Gastrocnemius medialis (tissue), 4 donors: ENCODE results near the gene CRISP2. TPM values are rescaled to one million over a fixed set of nuclear protein-coding genes. Genes with fewer than 3 reads are reported as not detected.

Source experiments
- ATAC-seq, 2 donors: fragments of 150-250 bp; one replicate each; pipeline ENCODE4 v1.9.1; 2016
- DNase-seq, 2 donors: peaks; one replicate each; pipeline ENCODE4 v3.0.0-alpha.2; 2019
- H3K27ac ChIP-seq, 4 donors: fragments of 200-600 bp; sonication (generic); 1 replicate in 1 of 4; 2 replicates in 3 of 4; pipeline ENCODE4 v1.5.1; 2016 to 2018; ENCODE audit warnings: mild to moderate bottlenecking in 2 of 4, moderate library complexity in 1 of 4
- H3K27me3 ChIP-seq, 3 donors: fragments of 200-600 bp; sonication (generic) in 2 of 3; 1 replicate in 1 of 3; 2 replicates in 2 of 3; pipeline versions ENCODE4 v1.5.1 to v1.6.0; 2016 to 2019; ENCODE audit warnings: mild to moderate bottlenecking in 1 of 3, moderate library complexity in 1 of 3
- H3K36me3 ChIP-seq, 2 donors: fragments of 200-600 bp; sonication (generic) in 1 of 2; one replicate each; pipeline ENCODE4 v1.5.1; 2017 to 2018
- H3K4me1 ChIP-seq, 2 donors: fragments of 200-600 bp; sonication (generic) in 1 of 2; one replicate each; pipeline ENCODE4 v1.5.1; 2016 to 2017; ENCODE audit warnings: mild to moderate bottlenecking in 2 of 2
- H3K4me3 ChIP-seq, 4 donors: fragments of 200-600 bp; sonication (generic) in 3 of 4; 1 replicate in 1 of 4; 2 replicates in 3 of 4; pipeline ENCODE4 v1.5.1; 2016 to 2019; ENCODE audit warnings: mild to moderate bottlenecking in 2 of 4
- H3K9me3 ChIP-seq, 3 donors: fragments of 200-600 bp; sonication (generic) in 2 of 3; 1 replicate in 1 of 3; 2 replicates in 2 of 3; pipeline ENCODE4 v1.5.1; 2016 to 2019
- CTCF ChIP-seq, 5 experiments: fragments of 450-650 bp in 3 of 5; fragments of 200-600 bp in 2 of 5; sonication (generic) in 2 of 5; IDR thresholded peaks in 4 of 5; conservative IDR thresholded peaks in 1 of 5; 1 replicate in 4 of 5; 2 replicates in 1 of 5; pipeline ENCODE4 v1.5.1; 2016 to 2019; ENCODE audit warnings: antibody characterized with exemption in 5 of 5, mild to moderate bottlenecking in 3 of 5, moderate library complexity in 3 of 5
- POLR2A ChIP-seq, 2 donors: fragments of 450-650 bp; IDR thresholded peaks; one replicate each; pipeline ENCODE4 v1.6.1; 2017; ENCODE audit warnings: antibody characterized with exemption in 2 of 2, mild to moderate bottlenecking in 2 of 2, moderate library complexity in 2 of 2
- in situ Hi-C, 4 donors: fragments of 200-750 bp; cut with MboI; loops; one replicate each; pipeline versions ENCODE4 v1.15.0 to v1.8.0; 2017; ENCODE audit warnings: low sequenced_read_pairs in 4 of 4
- intact Hi-C: fragments of 100-400 bp; cut with DNase I; formaldehyde crosslinking; loops from one replicate; pipeline ENCODE4 v1.15.1; 2023; ENCODE audit warnings: low total_unique reads
- total RNA-seq, 4 donors: library from RNA; depleted of rRNA; stranded (reverse); fragments of >200 nt; gene quantifications; one replicate each; pipeline versions ENCODE4 v1.1.0 to v1.2.3, GENCODE V29; 2016

The CRISP2 gene
- total RNA-seq, 4 donors from 2014 or later, result not detected

GRCh38 chr6:49721297-49721696 is 8.0 kb upstream of the CRISP2 start:
- H3K4me3 ChIP-seq, result no peak overlapping the region
- no peak for TF ChIP-seq CTCF (IDR thresholded peaks at IDR 0.05 in 4 of 5, conservative IDR thresholded peaks at IDR 0.05 in 1 of 5)
- no peak for TF ChIP-seq POLR2A (IDR thresholded peaks at IDR 0.05)
- DNase-seq, result no peak
- no peaks in the 10 kb centered on the region for H3K27me3 ChIP-seq
- H3K4me1 ChIP-seq, result no peaks in the 10 kb centered on the region
- intact Hi-C loops (no loop called here), in situ Hi-C loops (no loop called here)
- H3K36me3 ChIP-seq, result no peaks in the 10 kb centered on the region
- ATAC-seq, result no peak
- H3K27ac ChIP-seq, result no peak overlapping the region
- no peaks in the 10 kb centered on the region for H3K9me3 ChIP-seq

DNA sequence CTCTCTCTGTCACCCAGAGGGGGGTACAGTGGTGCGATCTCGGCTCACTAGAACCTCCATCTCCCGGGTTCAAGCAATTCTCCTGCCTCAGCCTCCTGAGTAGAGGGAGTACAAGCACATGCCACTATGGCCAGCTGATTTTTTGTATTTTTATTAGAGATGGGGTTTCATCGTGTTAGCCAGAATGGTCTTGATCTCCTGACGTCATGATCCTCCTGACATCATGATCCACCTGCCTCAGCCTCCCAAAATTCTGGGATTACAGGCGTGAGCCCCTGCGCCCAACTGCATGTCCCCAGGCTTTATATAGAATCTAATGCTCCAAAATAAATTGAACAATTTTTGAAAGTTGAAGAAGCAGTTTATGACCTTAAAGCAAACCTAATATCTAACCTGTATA is 7.0 kb upstream of the CRISP2 start:
- in situ Hi-C loops (no loop called here), intact Hi-C loops (no loop called here)
- ATAC-seq (no peak), DNase-seq (no peak)
- Histone ChIP-seq H3K4me3 (no peak overlapping the region), H3K9me3 (no peaks in the 10 kb centered on the region), H3K4me1 (no peaks in the 10 kb centered on the region), H3K36me3 (no peaks in the 10 kb centered on the region), H3K27ac (no peak overlapping the region), H3K27me3 (no peaks in the 10 kb centered on the region)
- TF ChIP-seq CTCF (IDR thresholded peaks at IDR 0.05 in 4 of 5, conservative IDR thresholded peaks at IDR 0.05 in 1 of 5), result no peak
- TF ChIP-seq POLR2A (IDR thresholded peaks at IDR 0.05), result no peak

GRCh38 chr6:49698478-49698877 is 14.9 kb downstream of the CRISP2 start:
- no peaks in the 10 kb centered on the region for H3K9me3 ChIP-seq
- in situ Hi-C loops (no loop called here), intact Hi-C loops (no loop called here)
- no peak for TF ChIP-seq CTCF (IDR thresholded peaks at IDR 0.05 in 4 of 5, conservative IDR thresholded peaks at IDR 0.05 in 1 of 5)
- no peak for TF ChIP-seq POLR2A (IDR thresholded peaks at IDR 0.05)
- DNase-seq, result no peak
- no peaks in the 10 kb centered on the region for H3K27me3 ChIP-seq
- no peaks in the 10 kb centered on the region for H3K36me3 ChIP-seq
- H3K27ac ChIP-seq, result no peak overlapping the region
- H3K4me3 ChIP-seq, result no peak overlapping the region
- no peaks in the 10 kb centered on the region for H3K4me1 ChIP-seq
- no peak for ATAC-seq

- intact Hi-C loops, result no loop called here
- Histone ChIP-seq H3K4me3 (no peak overlapping the region), H3K27me3 (no peaks in the 10 kb centered on the region), H3K27ac (no peak overlapping the region), H3K4me1 (no peaks in the 10 kb centered on the region), H3K36me3 (no peaks in the 10 kb centered on the region), H3K9me3 (no peaks in the 10 kb centered on the region)
- in situ Hi-C loops, result no loop called here
- TF ChIP-seq POLR2A (IDR thresholded peaks at IDR 0.05) (no peak), CTCF (IDR thresholded peaks at IDR 0.05 in 4 of 5, conservative IDR thresholded peaks at IDR 0.05 in 1 of 5) (no peak)
- ATAC-seq, result no peak
- DNase-seq, result no peak
Measured at GRCh38 chr6:49693512-49693911, 19.8 kb downstream of the CRISP2 start.

DNA sequence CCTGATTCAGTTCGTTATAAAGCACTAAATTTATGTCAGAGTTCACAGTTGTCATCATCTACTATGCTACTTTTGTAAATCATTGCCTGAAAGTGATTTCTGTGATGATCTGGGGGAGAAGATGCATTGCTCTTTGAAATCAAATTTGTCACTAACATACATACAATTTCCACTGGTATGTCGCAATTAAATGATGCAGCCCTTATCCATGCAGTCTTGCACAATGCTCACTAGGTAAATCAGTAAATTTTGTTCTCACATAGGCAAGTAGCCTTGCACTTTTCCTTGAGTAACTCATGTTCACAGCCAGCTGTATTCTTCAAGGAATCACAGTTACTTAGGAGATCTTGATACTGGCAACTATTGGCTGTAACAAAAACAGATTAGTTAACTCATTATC is 20.8 kb downstream of the CRISP2 start:
- Histone ChIP-seq H3K4me3 (no peak overlapping the region), H3K27me3 (no peaks in the 10 kb centered on the region), H3K36me3 (no peaks in the 10 kb centered on the region), H3K4me1 (no peaks in the 10 kb centered on the region), H3K27ac (no peak overlapping the region), H3K9me3 (no peaks in the 10 kb centered on the region)
- in situ Hi-C loops (no loop called here), intact Hi-C loops (no loop called here)
- no peak for TF ChIP-seq CTCF (IDR thresholded peaks at IDR 0.05 in 4 of 5, conservative IDR thresholded peaks at IDR 0.05 in 1 of 5)
- TF ChIP-seq POLR2A (IDR thresholded peaks at IDR 0.05), result no peak
- DNase-seq (no peak), ATAC-seq (no peak)
